H9 (cell line): ENCODE measurements around the gene KIF21A. TPM values are rescaled to one million over a fixed set of nuclear protein-coding genes. Genes with fewer than 3 reads are reported as not detected.

Source experiments
- DNase-seq: peaks from one replicate; pipeline ENCODE4 v3.0.0-alpha.2; 2017
- H2AFZ ChIP-seq: one replicate; pipeline ENCODE4 v1.6.1; 2013; ENCODE audit warnings: mild to moderate bottlenecking, low read length, control low read depth, moderate library complexity
- H2AK5ac ChIP-seq: 2 replicates; pipeline ENCODE4 v1.6.1; 2013; ENCODE audit warnings: low read length, control low read depth, mixed read lengths; ENCODE audit not compliant: insufficient read length
- H2BK120ac ChIP-seq: one replicate; pipeline ENCODE4 v1.6.1; 2013; ENCODE audit warnings: low read depth, mild to moderate bottlenecking, low read length, control low read depth, inconsistent platforms; ENCODE audit not compliant: poor library complexity, severe bottlenecking
- H2BK12ac ChIP-seq: 2 replicates; pipeline ENCODE4 v1.6.1; 2013; ENCODE audit warnings: low read length, control low read depth, mixed read lengths, low read depth; ENCODE audit not compliant: insufficient read length
- H2BK15ac ChIP-seq: 2 replicates; pipeline ENCODE4 v1.6.1; 2013; ENCODE audit warnings: low read depth, low read length, control low read depth
- H2BK20ac ChIP-seq: one replicate; pipeline ENCODE4 v1.6.1; 2013; ENCODE audit warnings: low read depth, mild to moderate bottlenecking, low read length, control low read depth, inconsistent platforms; ENCODE audit not compliant: poor library complexity, severe bottlenecking
- H2BK5ac ChIP-seq: 2 replicates; pipeline ENCODE4 v1.6.1; 2013; ENCODE audit warnings: low read length, control low read depth, mixed read lengths; ENCODE audit not compliant: insufficient read length
- H3K14ac ChIP-seq: 2 replicates; pipeline ENCODE4 v1.6.1; 2013; ENCODE audit warnings: low read length, control low read depth; ENCODE audit not compliant: insufficient read depth
- H3K18ac ChIP-seq: 2 replicates; pipeline ENCODE4 v1.6.1; 2013; ENCODE audit warnings: low read depth, mild to moderate bottlenecking, mixed read lengths, low read length, control low read depth; ENCODE audit not compliant: insufficient read length
- H3K23ac ChIP-seq: 2 replicates; pipeline ENCODE4 v1.6.1; 2013; ENCODE audit warnings: low read length, control low read depth, mixed read lengths, low read depth; ENCODE audit not compliant: insufficient read length
- H3K23me2 ChIP-seq: 2 replicates; pipeline ENCODE4 v1.6.1; 2013; ENCODE audit warnings: low read depth, mild to moderate bottlenecking, mixed read lengths, low read length, control low read depth; ENCODE audit not compliant: insufficient read length, poor library complexity, severe bottlenecking
- H3K27ac ChIP-seq: 2 replicates; pipeline ENCODE4 v1.5.1; 2013; ENCODE audit warnings: low read length, control low read depth, mixed read lengths, low read depth; ENCODE audit not compliant: insufficient read length
- H3K27me3 ChIP-seq: 2 replicates; pipeline ENCODE4 v1.6.1; 2013; ENCODE audit warnings: low read length, control low read depth, inconsistent platforms; ENCODE audit not compliant: insufficient read depth
- H3K4ac ChIP-seq: 2 replicates; pipeline ENCODE4 v1.6.1; 2013; ENCODE audit warnings: low read depth, mild to moderate bottlenecking, control low read depth, inconsistent platforms, low read length, moderate library complexity
- H3K4me1 ChIP-seq: 2 replicates; pipeline ENCODE4 v1.6.1; 2013; ENCODE audit warnings: low read length, control low read depth, inconsistent platforms; ENCODE audit not compliant: insufficient read depth
- H3K4me2 ChIP-seq: 2 replicates; pipeline ENCODE4 v1.6.1; 2013; ENCODE audit warnings: low read length, control low read depth, mixed read lengths; ENCODE audit not compliant: insufficient read length, insufficient read depth
- H3K56ac ChIP-seq: 2 replicates; pipeline ENCODE4 v1.6.1; 2013; ENCODE audit warnings: low read depth, mild to moderate bottlenecking, mixed read lengths, low read length, control low read depth; ENCODE audit not compliant: insufficient read length
- H3K79me1 ChIP-seq: 2 replicates; pipeline ENCODE4 v1.6.1; 2013; ENCODE audit warnings: low read depth, mild to moderate bottlenecking, moderate library complexity, low read length, control low read depth, inconsistent platforms; ENCODE audit not compliant: insufficient read depth, poor library complexity, severe bottlenecking
- H3K79me2 ChIP-seq: 2 replicates; pipeline ENCODE4 v1.6.1; 2013; ENCODE audit warnings: low read length, control low read depth, inconsistent platforms; ENCODE audit not compliant: insufficient read depth
- H3K9ac ChIP-seq: 2 replicates; pipeline ENCODE4 v1.6.1; 2013; ENCODE audit warnings: low read length, control low read depth, mixed read lengths; ENCODE audit not compliant: insufficient read length; ENCODE audit errors: extremely low read depth
- H3K9me3 ChIP-seq: one replicate; pipeline ENCODE4 v1.6.1; 2013; ENCODE audit warnings: low read depth, low read length, inconsistent platforms; ENCODE audit not compliant: control insufficient read depth
- H3T11ph ChIP-seq: one replicate; pipeline ENCODE4 v1.6.1; 2013; ENCODE audit warnings: mild to moderate bottlenecking, low read length, control low read depth, inconsistent platforms
- H4K20me1 ChIP-seq: one replicate; pipeline ENCODE4 v1.6.1; 2013; ENCODE audit not compliant: control insufficient read depth, insufficient read length, insufficient read depth
- H4K5ac ChIP-seq: 2 replicates; pipeline ENCODE4 v1.6.1; 2013; ENCODE audit warnings: low read depth, mild to moderate bottlenecking, mixed read lengths, low read length, control low read depth; ENCODE audit not compliant: insufficient read length
- H4K8ac ChIP-seq: replicated peaks from 2 replicates; pipeline ENCODE4 v1.6.1; 2013; ENCODE audit warnings: low read length, control low read depth, mixed read lengths, low read depth; ENCODE audit not compliant: insufficient read length
- H4K91ac ChIP-seq: 2 replicates; pipeline ENCODE4 v1.6.1; 2013; ENCODE audit warnings: low read depth, mild to moderate bottlenecking, moderate library complexity, mixed read lengths, low read length, control low read depth; ENCODE audit not compliant: insufficient read length
- H3K27ac Mint-ChIP-seq, 3 experiments: 2 replicates in 2 of 3; 3 replicates in 1 of 3; pipeline ENCODE4 v1.8.0; 2020 to 2021; ENCODE audit warnings: mixed read lengths in 3 of 3, mild to moderate bottlenecking in 1 of 3, moderate library complexity in 1 of 3
- H3K27me3 Mint-ChIP-seq: 2 replicates; pipeline ENCODE4 v1.8.0; 2021; ENCODE audit warnings: low read depth, mild to moderate bottlenecking, moderate library complexity, mixed read lengths
- H3K36me3 Mint-ChIP-seq, 3 experiments: 2 replicates in 2 of 3; 3 replicates in 1 of 3; pipeline ENCODE4 v1.8.0; 2020 to 2021; ENCODE audit warnings: low read depth in 3 of 3, mixed read lengths in 3 of 3; ENCODE audit not compliant: insufficient read depth in 1 of 3
- H3K4me1 Mint-ChIP-seq, 2 experiments: 2 replicates each; pipeline ENCODE4 v1.8.0; 2020; ENCODE audit warnings: mixed read lengths in 2 of 2
- H3K4me3 Mint-ChIP-seq, 2 experiments: 2 replicates in 1 of 2; 3 replicates in 1 of 2; pipeline ENCODE4 v1.8.0; 2020 to 2021; ENCODE audit warnings: mild to moderate bottlenecking in 2 of 2, mixed read lengths in 2 of 2, moderate library complexity in 1 of 2
- H3K9me3 Mint-ChIP-seq, 2 experiments: 2 replicates in 1 of 2; 3 replicates in 1 of 2; pipeline ENCODE4 v1.8.0; 2020; ENCODE audit warnings: mild to moderate bottlenecking in 2 of 2, mixed read lengths in 2 of 2, moderate library complexity in 1 of 2
- WGBS: extraction: QIAGEN DNeasy Blood & Tissue Kit; methylation state at CpG from one replicate; pipeline ENCODE4 v1.1.7; 2013; ENCODE audit warnings: missing lambda C conversion rate, low lambda C conversion rate, mixed read lengths; ENCODE audit not compliant: insufficient read length; ENCODE audit errors: extremely low coverage; 5-methylcytosine and 5-hydroxymethylcytosine counted together
- total RNA-seq: library from RNA; stranded (reverse); gene quantifications from 2 replicates; pipeline ENCODE4 v1.2.1, GENCODE V29; 2021
- TF ChIP-seq, protein P1 (sequence below): fragments of 200-600 bp; sonication (generic); conservative IDR thresholded peaks from 3 replicates; pipeline ENCODE4 v1.8.0; 2021; ENCODE audit warnings: antibody characterized with exemption, mild to moderate bottlenecking

The KIF21A gene
- total RNA-seq, 1 experiment from 2014 or later, result 17.2 TPM

DNA sequence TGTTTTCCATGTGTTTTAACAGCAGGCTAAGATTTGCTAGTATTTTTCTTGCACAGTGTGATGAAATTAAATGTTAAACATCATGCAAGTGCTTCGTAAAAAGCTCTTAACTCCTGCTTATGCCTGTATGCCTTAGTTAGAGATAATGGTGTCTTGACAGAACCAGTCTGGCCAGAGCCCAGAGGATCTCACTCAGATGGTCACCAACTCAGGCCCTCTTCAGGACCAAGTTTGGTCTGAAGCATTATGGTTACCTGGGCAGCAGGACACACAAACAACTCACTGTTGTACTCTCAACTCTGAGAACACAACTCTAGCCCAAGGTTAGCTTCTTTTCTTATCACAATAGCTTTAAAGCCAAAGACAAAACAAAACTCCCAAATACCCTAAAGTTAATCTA lies 115.4 kb downstream of the KIF21A start:
- Histone ChIP-seq H3T11ph (no peak overlapping the region), H4K20me1 (no peaks in the 10 kb centered on the region), H2BK5ac (no peak overlapping the region), H3K27ac (no peak overlapping the region), H3K23me2 (no peaks in the 10 kb centered on the region), H2BK15ac (no peak overlapping the region), H3K23ac (no peak overlapping the region), H2BK20ac (no peak overlapping the region), H4K5ac (no peak overlapping the region), H3K18ac (no peak overlapping the region), H3K4ac (no peak overlapping the region), H2BK12ac (no peak overlapping the region), H4K8ac (no peak overlapping the region), H2AK5ac (no peak overlapping the region), H3K9me3 (no peaks in the 10 kb centered on the region), H3K79me2 (no peaks in the 10 kb centered on the region), H3K27me3 (no peaks in the 10 kb centered on the region), H3K4me1 (no peaks in the 10 kb centered on the region), H3K79me1 (no peaks in the 10 kb centered on the region), H2AFZ (no peak overlapping the region), H2BK120ac (no peak overlapping the region), H3K9ac (no peak overlapping the region), H4K91ac (no peak overlapping the region), H3K56ac (no peak overlapping the region), H3K14ac (no peak overlapping the region), H3K4me2 (no peak overlapping the region)
- H3K4me3 Mint-ChIP-seq, result no peak overlapping the region
- H3K36me3 Mint-ChIP-seq, result peaks cover 9 to 15% (median 15%) of the 10 kb centered on the region in 3 experiments; a peak in 6 of 7 replicates
- H3K4me1 Mint-ChIP-seq, result no peaks in the 10 kb centered on the region
- no peak for DNase-seq
- no peaks in the 10 kb centered on the region for H3K9me3 Mint-ChIP-seq
- TF ChIP-seq, protein P1, sequence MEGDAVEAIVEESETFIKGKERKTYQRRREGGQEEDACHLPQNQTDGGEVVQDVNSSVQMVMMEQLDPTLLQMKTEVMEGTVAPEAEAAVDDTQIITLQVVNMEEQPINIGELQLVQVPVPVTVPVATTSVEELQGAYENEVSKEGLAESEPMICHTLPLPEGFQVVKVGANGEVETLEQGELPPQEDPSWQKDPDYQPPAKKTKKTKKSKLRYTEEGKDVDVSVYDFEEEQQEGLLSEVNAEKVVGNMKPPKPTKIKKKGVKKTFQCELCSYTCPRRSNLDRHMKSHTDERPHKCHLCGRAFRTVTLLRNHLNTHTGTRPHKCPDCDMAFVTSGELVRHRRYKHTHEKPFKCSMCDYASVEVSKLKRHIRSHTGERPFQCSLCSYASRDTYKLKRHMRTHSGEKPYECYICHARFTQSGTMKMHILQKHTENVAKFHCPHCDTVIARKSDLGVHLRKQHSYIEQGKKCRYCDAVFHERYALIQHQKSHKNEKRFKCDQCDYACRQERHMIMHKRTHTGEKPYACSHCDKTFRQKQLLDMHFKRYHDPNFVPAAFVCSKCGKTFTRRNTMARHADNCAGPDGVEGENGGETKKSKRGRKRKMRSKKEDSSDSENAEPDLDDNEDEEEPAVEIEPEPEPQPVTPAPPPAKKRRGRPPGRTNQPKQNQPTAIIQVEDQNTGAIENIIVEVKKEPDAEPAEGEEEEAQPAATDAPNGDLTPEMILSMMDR, result no peak
- WGBS, result no CpG with 5 or more reads among the region's 1 CpG
- no peaks in the 10 kb centered on the region for H3K27me3 Mint-ChIP-seq
- peak overlapping the region in 1 of 3 experiments; percentile 65; a peak in 1 of 7 replicates for H3K27ac Mint-ChIP-seq
